Peyer's patch (tissue), 4 donors: ENCODE measurements around the gene TMEM271.

ENCODE experiments used
- POLR2A ChIP-seq, 2 donors: fragments of 450-650 bp; IDR thresholded peaks; one replicate each; pipeline ENCODE4 v1.5.1; 2017; ENCODE audit warnings: antibody characterized with exemption in 2 of 2, mild to moderate bottlenecking in 2 of 2, moderate library complexity in 2 of 2
- TF ChIP-seq, protein P1 (sequence below), 6 experiments: fragments of 450-650 bp in 4 of 6; fragments of 200-600 bp in 2 of 6; sonication (generic) in 1 of 6; IDR thresholded peaks; one replicate each; pipeline ENCODE4 v1.5.1; 2017 to 2019; ENCODE audit warnings: antibody characterized with exemption in 6 of 6, mild to moderate bottlenecking in 3 of 6, moderate library complexity in 1 of 6

DNA sequence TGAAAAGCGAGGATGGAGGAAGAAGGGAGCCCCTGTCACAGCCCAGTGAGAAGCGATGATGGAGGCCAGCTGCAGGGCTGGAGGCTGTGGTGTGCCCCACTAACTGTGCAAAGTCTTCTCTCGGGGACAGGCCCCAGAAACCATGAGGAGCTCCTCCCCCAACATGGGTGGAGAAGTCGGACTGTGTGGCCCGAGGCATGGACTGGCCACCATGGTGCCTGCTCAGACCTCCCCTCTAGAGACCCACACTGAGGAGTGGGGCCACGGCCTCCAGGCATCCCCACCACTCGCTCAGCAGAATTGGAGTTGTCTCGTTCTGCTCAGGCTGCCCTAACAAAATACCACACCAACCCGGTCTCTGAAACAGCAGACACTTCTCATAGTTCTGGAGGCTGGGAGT is 37.0 kb upstream of the TMEM271 start:
- TF ChIP-seq, protein P1, sequence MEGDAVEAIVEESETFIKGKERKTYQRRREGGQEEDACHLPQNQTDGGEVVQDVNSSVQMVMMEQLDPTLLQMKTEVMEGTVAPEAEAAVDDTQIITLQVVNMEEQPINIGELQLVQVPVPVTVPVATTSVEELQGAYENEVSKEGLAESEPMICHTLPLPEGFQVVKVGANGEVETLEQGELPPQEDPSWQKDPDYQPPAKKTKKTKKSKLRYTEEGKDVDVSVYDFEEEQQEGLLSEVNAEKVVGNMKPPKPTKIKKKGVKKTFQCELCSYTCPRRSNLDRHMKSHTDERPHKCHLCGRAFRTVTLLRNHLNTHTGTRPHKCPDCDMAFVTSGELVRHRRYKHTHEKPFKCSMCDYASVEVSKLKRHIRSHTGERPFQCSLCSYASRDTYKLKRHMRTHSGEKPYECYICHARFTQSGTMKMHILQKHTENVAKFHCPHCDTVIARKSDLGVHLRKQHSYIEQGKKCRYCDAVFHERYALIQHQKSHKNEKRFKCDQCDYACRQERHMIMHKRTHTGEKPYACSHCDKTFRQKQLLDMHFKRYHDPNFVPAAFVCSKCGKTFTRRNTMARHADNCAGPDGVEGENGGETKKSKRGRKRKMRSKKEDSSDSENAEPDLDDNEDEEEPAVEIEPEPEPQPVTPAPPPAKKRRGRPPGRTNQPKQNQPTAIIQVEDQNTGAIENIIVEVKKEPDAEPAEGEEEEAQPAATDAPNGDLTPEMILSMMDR (IDR thresholded peaks at IDR 0.05), result no peak
- TF ChIP-seq POLR2A (IDR thresholded peaks at IDR 0.05), result no peak
